AG04449 (cell line): Measurements from ENCODE around the gene DACT1.
"Not testable (repeated sequence)": the region's sequence is repeated elsewhere in the genome, so short reads cannot be mapped to it uniquely, and the experiment has no call there.

Source experiments
- CTCF ChIA-PET: fragments of 350-600 bp; formaldehyde crosslinking; extraction: SDS; loops from one replicate; lab custom pipeline; 2021; ENCODE audit warnings: antibody characterized with exemption; lab: Yijun Ruan, JAX
- POLR2A ChIA-PET: fragments of 400-600, 350-600 bp; formaldehyde crosslinking; extraction: SDS; loops from one replicate; lab custom pipeline; 2020; ENCODE audit warnings: antibody characterized with exemption, inconsistent platforms; lab: Yijun Ruan, JAX
- DNase-seq: peaks from one replicate; pipeline ENCODE4 v3.0.0-alpha.2; 2010; ENCODE audit warnings: low read depth, low spot score
- H3K4me3 ChIP-seq: 2 replicates; pipeline ENCODE4 v1.5.1; 2011; ENCODE audit warnings: low read depth, mild to moderate bottlenecking, control low read depth, low read length
- TF ChIP-seq, protein P1 (sequence below): IDR thresholded peaks from one replicate; pipeline ENCODE4 v1.5.1; 2011; ENCODE audit warnings: mild to moderate bottlenecking, moderate library complexity, low read length, control low read depth, inconsistent platforms; ENCODE audit not compliant: insufficient read depth; ENCODE audit errors: missing control alignments

DACT1 gene, protein sequence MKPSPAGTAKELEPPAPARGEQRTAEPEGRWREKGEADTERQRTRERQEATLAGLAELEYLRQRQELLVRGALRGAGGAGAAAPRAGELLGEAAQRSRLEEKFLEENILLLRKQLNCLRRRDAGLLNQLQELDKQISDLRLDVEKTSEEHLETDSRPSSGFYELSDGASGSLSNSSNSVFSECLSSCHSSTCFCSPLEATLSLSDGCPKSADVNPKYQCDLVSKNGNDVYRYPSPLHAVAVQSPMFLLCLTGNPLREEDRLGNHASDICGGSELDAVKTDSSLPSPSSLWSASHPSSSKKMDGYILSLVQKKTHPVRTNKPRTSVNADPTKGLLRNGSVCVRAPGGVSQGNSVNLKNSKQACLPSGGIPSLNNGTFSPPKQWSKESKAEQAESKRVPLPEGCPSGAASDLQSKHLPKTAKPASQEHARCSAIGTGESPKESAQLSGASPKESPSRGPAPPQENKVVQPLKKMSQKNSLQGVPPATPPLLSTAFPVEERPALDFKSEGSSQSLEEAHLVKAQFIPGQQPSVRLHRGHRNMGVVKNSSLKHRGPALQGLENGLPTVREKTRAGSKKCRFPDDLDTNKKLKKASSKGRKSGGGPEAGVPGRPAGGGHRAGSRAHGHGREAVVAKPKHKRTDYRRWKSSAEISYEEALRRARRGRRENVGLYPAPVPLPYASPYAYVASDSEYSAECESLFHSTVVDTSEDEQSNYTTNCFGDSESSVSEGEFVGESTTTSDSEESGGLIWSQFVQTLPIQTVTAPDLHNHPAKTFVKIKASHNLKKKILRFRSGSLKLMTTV

DNA sequence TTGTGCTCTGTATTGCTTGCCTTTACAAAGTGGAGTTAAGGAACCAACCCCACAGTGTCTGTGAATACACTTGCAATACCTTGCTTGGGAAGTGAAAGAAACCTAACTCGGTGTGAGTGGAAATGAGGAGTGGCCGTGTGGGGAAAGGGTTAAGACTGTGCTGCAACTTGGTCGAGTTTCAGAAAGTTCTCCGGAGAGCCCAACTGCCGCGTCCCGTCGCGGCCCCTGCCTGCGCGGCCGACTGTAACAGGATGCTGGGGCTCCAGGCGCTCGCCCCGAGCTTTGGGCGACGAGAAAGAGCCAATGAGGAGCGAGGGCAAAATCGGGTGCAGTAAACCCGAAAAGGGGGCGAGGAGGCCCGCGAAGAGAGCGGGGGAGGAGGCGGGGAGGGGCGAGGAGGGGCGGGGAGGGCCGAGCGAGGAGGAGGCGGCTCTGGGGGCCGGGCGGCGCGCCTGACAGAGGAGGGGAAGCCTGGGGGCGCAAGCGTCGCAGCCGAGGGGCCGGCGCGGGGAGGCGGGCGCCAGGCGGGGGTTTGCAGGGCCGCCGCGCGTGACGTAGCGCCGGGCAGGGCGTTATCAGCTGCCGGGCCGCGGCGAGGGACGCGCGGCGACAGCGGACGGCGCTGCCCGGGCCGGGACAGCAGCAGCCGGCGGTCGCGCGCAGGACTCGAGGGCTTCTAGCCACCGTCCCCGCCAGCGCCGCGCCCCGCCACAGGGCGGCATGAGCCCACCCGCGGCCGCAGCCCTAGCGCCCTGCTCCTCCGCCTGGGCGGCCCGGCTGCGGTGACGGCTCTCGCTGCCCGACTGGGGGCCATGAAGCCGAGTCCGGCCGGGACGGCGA is at the start of gene DACT1:
TSS of gene DACT1 (plus strand) at position 572 of the 840 bp plus-strand sequence. CDS start at position 813, 241 bp downstream.
- H3K4me3 ChIP-seq: peak within 1 kb of the TSS; percentile 85
- POLR2A ChIA-PET: interaction anchor here (0.6 to 2.1 kb wide), 17 partner anchors 10 to 845 kb away, joined by 3 to 18 read pairs (median 3); no protein-coding TSS in a partner anchor
- CTCF ChIA-PET: interaction anchor here (0.6 to 10.9 kb wide), 33 partner anchors 10 to 791 kb away, joined by 3 to 148 read pairs (median 5); no protein-coding TSS in a partner anchor
- no peak for DNase-seq
- TF ChIP-seq, protein P1, sequence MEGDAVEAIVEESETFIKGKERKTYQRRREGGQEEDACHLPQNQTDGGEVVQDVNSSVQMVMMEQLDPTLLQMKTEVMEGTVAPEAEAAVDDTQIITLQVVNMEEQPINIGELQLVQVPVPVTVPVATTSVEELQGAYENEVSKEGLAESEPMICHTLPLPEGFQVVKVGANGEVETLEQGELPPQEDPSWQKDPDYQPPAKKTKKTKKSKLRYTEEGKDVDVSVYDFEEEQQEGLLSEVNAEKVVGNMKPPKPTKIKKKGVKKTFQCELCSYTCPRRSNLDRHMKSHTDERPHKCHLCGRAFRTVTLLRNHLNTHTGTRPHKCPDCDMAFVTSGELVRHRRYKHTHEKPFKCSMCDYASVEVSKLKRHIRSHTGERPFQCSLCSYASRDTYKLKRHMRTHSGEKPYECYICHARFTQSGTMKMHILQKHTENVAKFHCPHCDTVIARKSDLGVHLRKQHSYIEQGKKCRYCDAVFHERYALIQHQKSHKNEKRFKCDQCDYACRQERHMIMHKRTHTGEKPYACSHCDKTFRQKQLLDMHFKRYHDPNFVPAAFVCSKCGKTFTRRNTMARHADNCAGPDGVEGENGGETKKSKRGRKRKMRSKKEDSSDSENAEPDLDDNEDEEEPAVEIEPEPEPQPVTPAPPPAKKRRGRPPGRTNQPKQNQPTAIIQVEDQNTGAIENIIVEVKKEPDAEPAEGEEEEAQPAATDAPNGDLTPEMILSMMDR: peak; percentile 8

DNA sequence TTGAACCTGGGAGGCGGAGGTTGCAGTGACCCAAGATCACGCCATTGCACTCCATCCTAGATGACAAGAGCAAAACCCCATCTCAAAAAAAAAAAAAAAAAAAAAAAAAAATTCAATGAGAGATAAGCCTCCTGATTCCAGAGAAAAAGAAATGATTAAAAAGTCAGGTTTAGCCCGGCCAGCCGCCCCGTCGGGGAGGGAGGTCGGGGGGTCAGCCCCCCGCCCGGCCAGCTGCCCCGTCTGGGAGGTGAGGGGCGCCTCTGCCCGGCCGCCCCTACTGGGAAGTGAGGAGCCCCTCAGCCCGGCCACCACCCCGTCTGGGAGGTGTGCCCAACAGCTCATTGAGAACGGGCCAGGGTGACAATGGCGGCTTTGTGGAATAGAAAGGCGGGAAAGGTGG is 49.4 kb upstream of the DACT1 start:
- CTCF ChIA-PET: interaction anchor here (1.2 kb wide), 1 partner anchor 19 kb away, joined by 3 read pairs; no protein-coding TSS in a partner anchor
- DNase-seq, POLR2A ChIA-PET, H3K4me3 ChIP-seq: not testable (repeated sequence)

DNA sequence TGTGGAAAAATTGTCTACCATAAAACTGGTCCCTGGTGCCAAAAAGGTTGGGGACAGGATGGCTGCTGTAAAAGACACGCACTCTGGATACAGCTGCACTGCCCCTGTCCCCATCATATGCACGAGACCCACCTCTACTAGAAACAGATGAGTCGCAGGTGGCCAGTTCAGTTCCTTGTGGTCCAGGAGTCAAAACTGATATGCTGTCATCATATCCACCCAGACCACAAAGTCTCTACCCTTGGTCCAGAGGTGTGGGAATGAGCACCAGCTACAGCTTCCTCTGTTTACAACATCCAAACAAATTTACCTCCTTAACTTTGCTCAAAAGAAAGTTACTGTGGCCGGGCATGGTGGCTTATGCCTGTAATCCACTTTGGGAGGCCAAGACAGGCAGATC is 43.8 kb upstream of the DACT1 start:
- POLR2A ChIA-PET: no interaction called here
- CTCF ChIA-PET: no interaction called here
- H3K4me3 ChIP-seq: no peak overlapping the region
- TF ChIP-seq, protein P1: no peak
- no peak for DNase-seq

DNA sequence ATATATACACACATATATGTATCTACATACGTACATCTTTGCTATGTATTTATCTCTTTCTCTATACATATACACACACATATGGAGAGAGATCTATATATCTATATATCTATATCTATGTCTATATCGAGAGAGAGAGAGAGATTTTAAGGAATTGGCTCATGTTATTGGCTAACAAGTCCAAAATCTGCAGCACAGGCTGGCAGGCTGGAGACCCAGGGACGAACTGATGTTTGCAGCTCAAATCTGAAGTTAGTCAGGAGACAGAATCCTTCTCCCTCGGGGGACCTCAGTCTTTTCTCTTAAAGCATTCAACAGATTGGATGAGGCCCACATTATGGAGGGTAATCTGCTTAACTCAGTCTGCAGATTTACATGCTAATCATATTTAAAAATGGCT is 40.7 kb upstream of the DACT1 start:
- no peak for DNase-seq
- ChIA-PET POLR2A (no interaction called here), CTCF (no interaction called here)
- TF ChIP-seq, protein P1: no peak
- no peak overlapping the region for H3K4me3 ChIP-seq

DNA sequence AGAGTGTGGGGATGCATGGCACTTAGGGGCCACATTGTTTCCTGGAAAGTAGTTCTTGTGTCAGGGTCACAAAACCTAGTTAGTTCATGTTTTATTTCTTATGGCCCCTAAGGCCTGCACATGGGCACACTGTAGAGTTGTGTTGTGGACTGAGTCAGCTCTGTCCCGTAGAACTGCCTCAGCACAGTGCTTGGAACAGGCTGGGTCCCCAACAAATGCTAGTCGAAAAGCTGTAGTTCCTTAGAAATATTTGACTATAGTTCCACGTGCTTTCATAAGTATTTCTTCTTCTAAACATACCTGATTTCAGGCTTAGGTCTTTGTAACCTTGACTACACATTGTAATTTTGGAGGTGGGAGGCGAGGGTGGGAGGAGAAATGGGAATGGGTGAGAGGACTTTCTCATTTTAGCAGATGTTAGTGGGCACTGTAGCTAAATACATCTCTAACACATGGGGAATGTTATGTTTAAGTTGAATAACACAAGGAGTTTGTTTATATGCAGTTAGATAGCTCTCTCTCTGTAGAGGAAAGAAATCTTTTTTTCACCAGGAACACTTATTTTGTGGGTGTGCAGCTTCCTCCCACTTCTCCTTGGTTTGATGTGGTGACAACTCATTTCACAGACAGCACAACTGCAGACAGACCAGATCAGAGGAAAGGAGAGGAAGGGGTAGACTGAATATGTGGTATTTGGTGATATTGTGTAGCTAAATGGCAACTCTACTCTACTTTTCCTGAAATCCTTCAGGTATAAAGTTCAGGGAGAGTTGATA is 39.5 kb upstream of the DACT1 start:
- no peak for DNase-seq
- POLR2A ChIA-PET: no interaction called here
- CTCF ChIA-PET: interaction anchor here (0.5 kb wide), 1 partner anchor 24 kb away, joined by 3 read pairs; no protein-coding TSS in a partner anchor
- TF ChIP-seq, protein P1: no peak
- no peak overlapping the region for H3K4me3 ChIP-seq
